ENCODE measurements around the gene TRIM68. TPM values are rescaled to one million over a fixed set of nuclear protein-coding genes. Genes with fewer than 3 reads are reported as not detected.

TRIM68 gene
- polyA plus RNA-seq, 1 experiment, result 6.2 TPM

- POLR2A ChIA-PET, result no interaction called here
- H3K36me3 ChIP-seq (ENCODE audit: control insufficient read depth, insufficient read depth, low read length), result no peaks in the 10 kb centered on the region
- no peak for TF ChIP-seq CTCF (IDR thresholded peaks at IDR 0.05; ENCODE audit: insufficient read depth, low read depth, low read length)
- CTCF ChIA-PET, result interaction anchor here (1.2 kb wide), 1 partner anchor 373 kb away, joined by 4 read pairs; no protein-coding TSS in a partner anchor
- DNase-seq (ENCODE audit: low read depth), result no peak
- no peaks in the 10 kb centered on the region for H3K27me3 ChIP-seq (ENCODE audit: control insufficient read depth, insufficient read depth, low read length)
- H3K4me3 ChIP-seq (ENCODE audit: low read depth, low read length), result no peak overlapping the region
These were observed 47.6 kb downstream of the TRIM68 start for GRCh38 chr11:4560467-4560866.

GRCh38 chr11:4559527-4560440 lies 48.2 kb downstream of the TRIM68 start:
- ChIA-PET CTCF (interaction anchor here (0.8 to 1.2 kb wide), 2 partner anchors 372 to 373 kb away, joined by 4 read pairs; no protein-coding TSS in a partner anchor), POLR2A (no interaction called here)
- no peaks in the 10 kb centered on the region for H3K36me3 ChIP-seq (ENCODE audit: control insufficient read depth, insufficient read depth, low read length)

GRCh38 chr11:4551346-4551979 lies 56.6 kb downstream of the TRIM68 start:
- Histone ChIP-seq H3K27me3 (ENCODE audit: control insufficient read depth, insufficient read depth, low read length) (no peaks in the 10 kb centered on the region), H3K36me3 (ENCODE audit: control insufficient read depth, insufficient read depth, low read length) (no peaks in the 10 kb centered on the region), H3K4me3 (ENCODE audit: low read depth, low read length) (no peak overlapping the region)
- ChIA-PET POLR2A (no interaction called here), CTCF (interaction anchor here (0.6 to 2.9 kb wide), 6 partner anchors 11 to 386 kb away, joined by 3 to 19 read pairs (median 4); no protein-coding TSS in a partner anchor)
- TF ChIP-seq CTCF (IDR thresholded peaks at IDR 0.05; ENCODE audit: insufficient read depth, low read depth, low read length), result peak; percentile 39
- no peak for DNase-seq (ENCODE audit: low read depth)

More at GRCh38 chr11:4559527-4560440, 48.2 kb downstream of the TRIM68 start:
- no peak for DNase-seq (ENCODE audit: low read depth)
- Histone ChIP-seq H3K27me3 (ENCODE audit: control insufficient read depth, insufficient read depth, low read length) (no peaks in the 10 kb centered on the region), H3K4me3 (ENCODE audit: low read depth, low read length) (no peak overlapping the region)
- no peak for TF ChIP-seq CTCF (IDR thresholded peaks at IDR 0.05; ENCODE audit: insufficient read depth, low read depth, low read length)

Other genes starting within 250 kb of the TRIM68 start
- not detected in 2 replicates for gene OR52B4, start 239.8 kb downstream of the TRIM68 start, polyA plus RNA-seq (2011; rRNA removed)
- 24.3 and 26.9 TPM in 2 replicates for gene TRIM21, start 214.5 kb downstream of the TRIM68 start, polyA plus RNA-seq (2011; rRNA removed)
- gene OR52K2, start 158.9 kb downstream of the TRIM68 start, polyA plus RNA-seq (2011; rRNA removed), result not detected in 2 replicates
- gene OR52K1, start 125.6 kb downstream of the TRIM68 start, polyA plus RNA-seq (2011; rRNA removed), result not detected in 2 replicates
- gene OR52M1, start 63.0 kb downstream of the TRIM68 start, polyA plus RNA-seq (2011; rRNA removed), result not detected in 2 replicates
- gene OR52I2, start 26.5 kb downstream of the TRIM68 start, polyA plus RNA-seq (2011; rRNA removed), result not detected in 2 replicates
- gene OR52I1, start 14.2 kb downstream of the TRIM68 start, polyA plus RNA-seq (2011; rRNA removed), result not detected in 2 replicates
- not detected in 2 replicates for gene OR51D1, start 29.2 kb upstream of the TRIM68 start, polyA plus RNA-seq (2011; rRNA removed)
- not detected in 2 replicates for gene OR51E1, start 35.8 kb upstream of the TRIM68 start, polyA plus RNA-seq (2011; rRNA removed)
- gene OR51E2, start 89.6 kb upstream of the TRIM68 start, polyA plus RNA-seq (2011; rRNA removed), result not detected in 2 replicates
- not detected in 2 replicates for gene MMP26, start 96.6 kb upstream of the TRIM68 start, polyA plus RNA-seq (2011; rRNA removed)
- gene OR51F1, start 161.7 kb upstream of the TRIM68 start, polyA plus RNA-seq (2011; rRNA removed), result not detected in 2 replicates
- not detected in 2 replicates for gene OR52R1, start 196.1 kb upstream of the TRIM68 start, polyA plus RNA-seq (2011; rRNA removed)
- not detected in 2 replicates for gene OR51F2, start 213.1 kb upstream of the TRIM68 start, polyA plus RNA-seq (2011; rRNA removed)
- gene OR51S1, start 241.0 kb upstream of the TRIM68 start, polyA plus RNA-seq (2011; rRNA removed), result not detected in 2 replicates